HepG2 (cell line): ENCODE data around the gene P4HTM. TPM values are rescaled to one million over a fixed set of nuclear protein-coding genes. Genes with fewer than 3 reads are reported as not detected.

ENCODE experiments used
- ATAC-seq: fragments of 200-7000 bp; cut with Tn5 transposase; 3 replicates; pipeline ENCODE4 v1.9.1; 2020; ENCODE audit warnings: mild to moderate bottlenecking, moderate library complexity
- BruUV-seq: library from RNA; stranded (reverse); fragments of 400-500 nt; replicated peaks from 2 replicates; lab custom pipeline; 2021; lab: Mats Ljungman, UMichigan
- CTCF ChIA-PET: fragments of 300-600 bp; formaldehyde crosslinking; extraction: SDS; loops from one replicate; lab custom pipeline; 2021; ENCODE audit warnings: low total read pairs, inconsistent platforms, low intra/inter-chr PET ratio; lab: Yijun Ruan, JAX
- POLR2A ChIA-PET: fragments of 350-600 bp; sonication (Branson Sonifier 250); formaldehyde crosslinking; loops from one replicate; lab custom pipeline; 2020; ENCODE audit warnings: antibody characterized with exemption, inconsistent platforms; lab: Yijun Ruan, JAX
- DNase-seq: peaks from one replicate; pipeline ENCODE4 v3.0.0-alpha.2; 2015; ENCODE audit warnings: low spot score
- FAIRE-seq: peaks from 3 replicates; lab custom pipeline; 2011; peaks lifted over from hg19 to GRCh38; lab: Jason Lieb, UNC
- H2AFZ ChIP-seq: one replicate; pipeline ENCODE4 v1.6.1; 2011; ENCODE audit warnings: low read length, inconsistent platforms
- H3K27ac ChIP-seq: fragments of 300-600 bp; 3 replicates; pipeline ENCODE4 v1.8.0; 2011; ENCODE audit warnings: mixed run types, mild to moderate bottlenecking, mixed read lengths, low read length, inconsistent platforms; ENCODE audit not compliant: insufficient read depth; ENCODE audit errors: extremely low read length
- H3K27me3 ChIP-seq, 2 experiments: fragments of 200-600 bp in 1 of 2; 2 replicates in 1 of 2; 3 replicates in 1 of 2; pipeline versions ENCODE4 v1.6.0 to v1.8.0; 2011; ENCODE audit warnings: low read length in 2 of 2, mild to moderate bottlenecking in 2 of 2, moderate library complexity in 2 of 2, inconsistent platforms in 1 of 2; ENCODE audit not compliant: insufficient read depth in 2 of 2, control insufficient read depth in 1 of 2
- H3K36me3 ChIP-seq, 2 experiments: fragments of 200-600 bp in 1 of 2; replicated peaks in 1 of 2; 2 replicates in 1 of 2; 3 replicates in 1 of 2; pipeline versions ENCODE4 v1.5.1 to v1.8.0; 2011; ENCODE audit warnings: low read length in 2 of 2, inconsistent platforms in 1 of 2; ENCODE audit not compliant: insufficient read depth in 2 of 2, control insufficient read depth in 1 of 2
- H3K4me1 ChIP-seq: 2 replicates; pipeline ENCODE4 v1.5.1; 2012; ENCODE audit warnings: low read length, inconsistent platforms; ENCODE audit not compliant: insufficient read depth
- H3K4me2 ChIP-seq: 2 replicates; pipeline ENCODE4 v1.6.0; 2011; ENCODE audit warnings: low read depth, low read length, inconsistent platforms
- H3K4me3 ChIP-seq, 3 experiments: fragments of 200-600 bp in 1 of 3; sonication (generic), shearing (Covaris generic) in 1 of 3; replicated peaks in 1 of 3; 2 replicates each; pipeline ENCODE4 v1.5.1; 2011 to 2016; ENCODE audit warnings: low read length in 3 of 3, inconsistent platforms in 2 of 3, low read depth in 2 of 3, mild to moderate bottlenecking in 2 of 3, control low read depth in 1 of 3, mixed read lengths in 1 of 3; ENCODE audit not compliant: insufficient read depth in 1 of 3
- H3K79me2 ChIP-seq: one replicate; pipeline ENCODE4 v1.6.1; 2011; ENCODE audit warnings: low read length, inconsistent platforms; ENCODE audit not compliant: insufficient read depth
- H3K9ac ChIP-seq: 2 replicates; pipeline ENCODE4 v1.6.0; 2011; ENCODE audit warnings: mild to moderate bottlenecking, low read depth, low read length, inconsistent platforms; ENCODE audit not compliant: insufficient read depth
- H3K9me3 ChIP-seq: 2 replicates; pipeline ENCODE4 v1.5.1; 2012; ENCODE audit warnings: mild to moderate bottlenecking, low read length
- H4K20me1 ChIP-seq: 2 replicates; pipeline ENCODE4 v1.6.0; 2011; ENCODE audit warnings: inconsistent platforms, mild to moderate bottlenecking, low read length, moderate library complexity; ENCODE audit not compliant: insufficient read depth
- ARID3A ChIP-seq: IDR thresholded peaks from 2 replicates; pipeline ENCODE4 v1.6.1; 2012; ENCODE audit warnings: low read depth, low read length, improper control_type of control experiment
- ARNT2 ChIP-seq: sonication (generic); formaldehyde crosslinking; IDR thresholded peaks from 2 replicates; pipeline ENCODE4 v1.8.0; 2022; ENCODE audit warnings: mild to moderate bottlenecking, low read depth, missing genetic modification reagents, moderate library complexity
- NFIB ChIP-seq: sonication (generic); formaldehyde crosslinking; IDR thresholded peaks from 2 replicates; pipeline ENCODE4 v1.9.0; 2021; ENCODE audit warnings: missing genetic modification reagents, mild to moderate bottlenecking, borderline replicate concordance
- POLR2G ChIP-seq: fragments of 200-400 bp; formaldehyde crosslinking; IDR thresholded peaks from 2 replicates; pipeline ENCODE4 v1.6.1; 2018; ENCODE audit warnings: mild to moderate bottlenecking, low read depth, low read length, moderate library complexity
- SCMH1 ChIP-seq: sonication (generic); formaldehyde crosslinking; IDR thresholded peaks from 2 replicates; pipeline ENCODE4 v1.9.0; 2021; ENCODE audit warnings: missing genetic modification reagents, mild to moderate bottlenecking, borderline replicate concordance
- THYN1 ChIP-seq: sonication (generic); formaldehyde crosslinking; IDR thresholded peaks from 2 replicates; pipeline ENCODE4 v1.8.1; 2023; ENCODE audit warnings: low read depth, mild to moderate bottlenecking, moderate library complexity, missing genetic modification reagents, borderline replicate concordance
- ZNF501 ChIP-seq: sonication (generic); formaldehyde crosslinking; IDR thresholded peaks from 2 replicates; pipeline ENCODE4 v1.5.1; 2020; ENCODE audit warnings: mild to moderate bottlenecking, moderate library complexity, missing genetic modification reagents
- ZNF891 ChIP-seq: sonication (generic); formaldehyde crosslinking; IDR thresholded peaks from 2 replicates; pipeline ENCODE4 v1.5.0; 2020; ENCODE audit warnings: mild to moderate bottlenecking, missing genetic modification reagents
- WGBS: methylation state at CpG from one replicate; pipeline ENCODE4 v1.1.6; 2017; ENCODE audit warnings: low lambda C conversion rate; 5-methylcytosine and 5-hydroxymethylcytosine counted together
- in situ Hi-C: cut with HindIII; loops from 2 replicates; pipeline ENCODE4 v1.10.0; 2017; ENCODE audit warnings: low pct_unique_long_range_greater_than_20kb; ENCODE audit not compliant: extremely low pct_ligation_motif_present
- intact Hi-C: fragments of 100-400 bp; cut with micrococcal nuclease; formaldehyde crosslinking; loops from one replicate; pipeline ENCODE4 v1.10.0; 2022; ENCODE audit not compliant: unreplicated experiment
- polyA plus RNA-seq, 8 experiments: library from polyadenylated mRNA; depleted of rRNA in 3 of 8; stranded (reverse) in 7 of 8; unstranded in 1 of 8; fragments of >200 nt; fragmentation: Illumina TruSeq in 4 of 8; extraction: Trizol in 4 of 8; gene quantifications; 2 replicates each; pipeline versions ENCODE4 v1.2.1 to v1.2.3, GENCODE V29; 2011 to 2016; ENCODE audit warnings: low read depth in 4 of 8, missing spikeins in 1 of 8, mixed read lengths in 1 of 8; ENCODE audit not compliant: insufficient read depth in 1 of 8
- total RNA-seq, 5 experiments: library from RNA; depleted of rRNA; stranded (reverse); fragments of >200 nt; fragmentation: Illumina TruSeq; extraction: Trizol; gene quantifications; 2 replicates each; pipeline ENCODE4 v1.2.3, GENCODE V29; 2016; ENCODE audit warnings: low read depth in 1 of 5
- TF ChIP-seq, protein P1 (sequence below): sonication (generic); formaldehyde crosslinking; IDR thresholded peaks from 2 replicates; pipeline ENCODE4 v1.4.0; 2020; ENCODE audit warnings: mild to moderate bottlenecking, missing genetic modification reagents

P4HTM gene
- total and polyA plus RNA-seq, 2 of the 13 experiments (the other 11 are each of a cell fraction or from before 2014, with no cell fraction given), result 0.01 TPM; not detected in 1

DNA sequence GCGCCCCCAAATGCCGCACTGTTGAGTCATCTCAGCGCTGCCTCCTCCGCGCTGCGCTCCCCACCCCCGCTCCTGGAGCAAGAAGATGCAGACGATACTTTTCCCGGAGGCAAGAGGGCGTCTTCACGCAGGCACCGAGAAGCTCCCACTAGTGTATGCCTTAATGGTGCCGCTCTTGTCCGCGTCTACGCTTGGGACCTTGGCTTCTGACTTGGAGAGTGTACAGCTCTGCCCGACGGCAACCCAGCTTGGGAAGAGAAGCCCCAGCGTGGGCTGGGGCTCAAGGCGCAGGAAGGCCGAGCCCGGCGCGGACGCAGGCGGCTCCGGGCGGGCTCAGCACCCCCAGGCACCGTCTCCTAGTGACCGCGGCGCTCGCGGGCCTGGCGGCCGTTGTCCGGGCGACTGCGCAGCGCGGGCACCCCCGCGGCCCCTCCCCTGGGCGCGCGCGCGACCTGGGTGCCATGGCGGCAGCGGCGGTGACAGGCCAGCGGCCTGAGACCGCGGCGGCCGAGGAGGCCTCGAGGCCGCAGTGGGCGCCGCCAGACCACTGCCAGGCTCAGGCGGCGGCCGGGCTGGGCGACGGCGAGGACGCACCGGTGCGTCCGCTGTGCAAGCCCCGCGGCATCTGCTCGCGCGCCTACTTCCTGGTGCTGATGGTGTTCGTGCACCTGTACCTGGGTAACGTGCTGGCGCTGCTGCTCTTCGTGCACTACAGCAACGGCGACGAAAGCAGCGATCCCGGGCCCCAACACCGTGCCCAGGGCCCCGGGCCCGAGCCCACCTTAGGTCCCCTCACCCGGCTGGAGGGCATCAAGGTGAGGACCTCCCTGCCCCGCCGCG lies at the start of gene P4HTM (continued):
- TF ChIP-seq ARID3A, result no peak

GRCh38 chr3:48945432-48945831 lies 44.6 kb upstream of the P4HTM start:
- 96% methylated on average over 2 of the region's 2 CpGs for WGBS
- H3K9ac ChIP-seq, result no peak overlapping the region
- no peaks in the 10 kb centered on the region for H3K9me3 ChIP-seq
- in situ Hi-C loops (no loop called here), intact Hi-C loops (no loop called here)
- no peaks in the 10 kb centered on the region for H3K27me3 ChIP-seq
- no peaks in the 10 kb centered on the region for H4K20me1 ChIP-seq
- no peak overlapping the region for H2AFZ ChIP-seq
- DNase-seq (no peak), FAIRE-seq (no peak), ATAC-seq (no peak)
- no peak overlapping the region for H3K4me3 ChIP-seq
- H3K79me2 ChIP-seq, result peaks cover 19% of the 10 kb centered on the region
- BruUV-seq, result no TSS peak
- peak overlapping the region; percentile 4 for H3K27ac ChIP-seq
- TF ChIP-seq, protein P1, sequence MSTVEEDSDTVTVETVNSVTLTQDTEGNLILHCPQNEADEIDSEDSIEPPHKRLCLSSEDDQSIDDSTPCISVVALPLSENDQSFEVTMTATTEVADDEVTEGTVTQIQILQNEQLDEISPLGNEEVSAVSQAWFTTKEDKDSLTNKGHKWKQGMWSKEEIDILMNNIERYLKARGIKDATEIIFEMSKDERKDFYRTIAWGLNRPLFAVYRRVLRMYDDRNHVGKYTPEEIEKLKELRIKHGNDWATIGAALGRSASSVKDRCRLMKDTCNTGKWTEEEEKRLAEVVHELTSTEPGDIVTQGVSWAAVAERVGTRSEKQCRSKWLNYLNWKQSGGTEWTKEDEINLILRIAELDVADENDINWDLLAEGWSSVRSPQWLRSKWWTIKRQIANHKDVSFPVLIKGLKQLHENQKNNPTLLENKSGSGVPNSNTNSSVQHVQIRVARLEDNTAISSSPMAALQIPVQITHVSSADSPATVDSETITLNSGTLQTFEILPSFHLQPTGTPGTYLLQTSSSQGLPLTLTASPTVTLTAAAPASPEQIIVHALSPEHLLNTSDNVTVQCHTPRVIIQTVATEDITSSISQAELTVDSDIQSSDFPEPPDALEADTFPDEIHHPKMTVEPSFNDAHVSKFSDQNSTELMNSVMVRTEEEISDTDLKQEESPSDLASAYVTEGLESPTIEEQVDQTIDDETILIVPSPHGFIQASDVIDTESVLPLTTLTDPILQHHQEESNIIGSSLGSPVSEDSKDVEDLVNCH (CRISPR knock-in tag), result no peak
- TF ChIP-seq ZNF501 (no peak), ARNT2 (no peak), NFIB (CRISPR knock-in tag) (no peak), POLR2G (no peak), SCMH1 (CRISPR knock-in tag) (no peak), ZNF891 (CRISPR knock-in tag) (no peak), THYN1 (no peak)
- no peak overlapping the region for H3K4me2 ChIP-seq
- peaks cover 3 to 16% of the 10 kb centered on the region in 2 experiments; a peak in 4 of 5 replicates for H3K36me3 ChIP-seq
- H3K4me1 ChIP-seq, result peaks cover 19% of the 10 kb centered on the region
- CTCF ChIA-PET, result no interaction called here
- POLR2A ChIA-PET, result no interaction called here
